HG02763 (cell line): ENCODE measurements around the gene PIBF1.
"Not testable (repeated sequence)": the region's sequence is repeated elsewhere in the genome, so short reads cannot be mapped to it uniquely, and the experiment has no call there.

Experiments used
- ATAC-seq: cut with Tn5 transposase; IDR thresholded peaks from one replicate; pipeline ENCODE4 v1.9.1; 2021; ENCODE audit warnings: mild to moderate bottlenecking, moderate library complexity; ENCODE audit not compliant: unreplicated experiment

The PIBF1 gene

DNA sequence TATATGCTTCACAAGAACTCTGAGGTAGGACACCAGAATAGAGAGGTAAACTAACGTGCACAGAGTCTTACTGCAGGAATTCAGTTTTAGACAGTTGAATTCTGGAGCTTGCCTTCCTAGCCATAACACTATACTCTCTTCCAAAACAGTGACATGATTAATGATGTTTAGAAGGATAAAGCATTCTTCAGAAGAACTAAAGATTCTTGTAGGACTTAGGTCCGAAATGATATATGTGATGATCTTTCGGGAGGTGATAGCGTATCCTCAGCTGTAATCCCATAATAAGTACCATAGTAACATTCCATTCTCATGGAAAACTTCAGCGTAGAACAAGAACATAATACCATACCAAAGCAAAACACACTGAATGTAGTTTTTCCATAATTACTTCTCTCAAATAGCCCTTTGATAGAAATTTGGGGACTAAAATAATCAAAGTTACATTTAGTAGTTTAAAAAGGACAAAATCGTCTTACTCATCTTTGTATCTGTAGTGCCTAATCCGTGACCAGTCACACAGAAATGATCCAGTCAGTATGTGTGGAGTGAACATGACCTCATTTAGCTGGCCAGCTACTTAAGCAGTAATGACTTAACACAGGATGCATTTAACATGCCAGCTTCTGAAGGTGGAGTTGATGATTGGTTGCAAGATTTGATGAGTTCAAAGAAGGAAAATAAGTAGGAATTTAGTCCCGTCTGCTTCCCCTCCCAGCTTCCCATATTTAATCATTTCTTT, 38.4 kb downstream of the PIBF1 start:
- ATAC-seq: no peak

GRCh38 chr13:72820898-72821279, 39.0 kb downstream of the PIBF1 start:
- no peak for ATAC-seq

- no peak for ATAC-seq
These were observed 41.1 kb downstream of the PIBF1 start for GRCh38 chr13:72823081-72823480.

GRCh38 chr13:72823724-72824123, 41.8 kb downstream of the PIBF1 start:
- ATAC-seq: no peak

DNA sequence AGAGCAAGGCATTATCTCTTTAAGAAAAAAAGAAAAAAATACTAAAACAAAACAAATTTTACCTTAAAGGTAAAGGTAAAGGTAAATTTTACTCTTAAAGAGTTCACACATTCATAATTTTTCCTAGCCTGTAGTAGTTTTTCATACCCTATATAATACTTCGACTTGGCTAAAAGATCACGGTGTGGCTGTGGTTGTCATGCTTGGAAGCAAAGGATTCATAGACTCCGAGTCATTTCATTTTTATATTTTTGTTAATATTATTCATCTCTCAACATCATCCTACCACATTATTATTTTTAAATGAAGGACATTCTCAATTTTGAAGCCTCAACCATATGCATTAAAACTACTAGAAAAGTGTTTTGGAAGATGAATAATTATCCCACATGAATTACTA, 52.7 kb downstream of the PIBF1 start:
- no peak for ATAC-seq

DNA sequence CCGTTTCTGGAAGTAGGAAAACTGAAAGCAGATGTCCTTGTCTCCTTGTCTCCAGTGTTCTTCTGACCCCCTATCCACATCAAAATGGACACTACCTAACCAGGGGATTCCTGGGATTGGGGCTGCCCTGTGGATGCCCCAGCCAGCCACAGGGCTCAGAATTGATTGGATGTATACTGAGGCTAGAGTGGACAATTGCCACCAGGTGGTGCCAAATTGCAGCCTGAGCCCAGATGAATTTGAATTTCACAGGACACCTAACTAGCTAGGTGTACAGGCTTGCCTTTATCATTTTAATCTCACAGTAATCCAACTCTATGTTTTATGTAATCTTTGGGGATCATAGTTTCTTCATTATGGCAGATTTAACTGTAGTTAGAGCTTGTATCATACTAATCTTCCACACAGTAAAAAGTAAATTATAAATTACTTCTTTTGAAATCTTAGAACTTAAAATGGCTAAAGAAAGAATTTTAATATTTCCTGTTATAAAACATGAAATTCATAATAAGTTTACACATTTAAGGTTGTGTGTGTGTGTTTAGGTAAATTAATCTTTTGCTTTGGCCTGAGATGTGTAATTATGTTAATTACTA, 58.0 kb downstream of the PIBF1 start:
- ATAC-seq: peak; percentile 94

- ATAC-seq: no peak
These were observed 61.1 kb downstream of the PIBF1 start for GRCh38 chr13:72842991-72843390.

- ATAC-seq: not testable (repeated sequence)
These were observed 63.2 kb downstream of the PIBF1 start for GRCh38 chr13:72845148-72845547.

DNA sequence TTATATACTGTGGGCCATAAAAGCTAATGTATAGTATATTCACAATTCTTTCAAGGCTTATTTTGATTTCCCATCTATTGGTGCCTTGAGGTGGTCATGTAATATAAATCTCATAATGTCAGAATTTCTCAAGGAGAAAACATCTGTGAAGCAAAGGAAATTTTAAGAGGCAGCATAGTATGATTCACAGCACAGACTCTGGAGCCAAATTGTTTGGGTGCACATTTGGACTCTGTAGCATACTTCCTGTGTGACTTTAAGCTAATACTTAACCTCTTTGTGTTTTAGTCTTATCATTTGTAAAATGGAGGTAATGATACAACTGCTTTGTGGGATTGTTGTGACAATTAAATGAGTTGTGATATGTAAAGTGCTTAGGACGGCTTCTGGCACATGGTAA, 67.6 kb downstream of the PIBF1 start:
- no peak for ATAC-seq

- ATAC-seq: no peak
These were observed 69.2 kb downstream of the PIBF1 start for GRCh38 chr13:72850959-72851677.

- ATAC-seq: no peak
These were observed 69.7 kb downstream of the PIBF1 start for GRCh38 chr13:72851678-72852014.

GRCh38 chr13:72852207-72852606, 70.3 kb downstream of the PIBF1 start:
- no peak for ATAC-seq

- ATAC-seq: no peak
These were observed 71.1 kb downstream of the PIBF1 start for GRCh38 chr13:72853000-72853399.

DNA sequence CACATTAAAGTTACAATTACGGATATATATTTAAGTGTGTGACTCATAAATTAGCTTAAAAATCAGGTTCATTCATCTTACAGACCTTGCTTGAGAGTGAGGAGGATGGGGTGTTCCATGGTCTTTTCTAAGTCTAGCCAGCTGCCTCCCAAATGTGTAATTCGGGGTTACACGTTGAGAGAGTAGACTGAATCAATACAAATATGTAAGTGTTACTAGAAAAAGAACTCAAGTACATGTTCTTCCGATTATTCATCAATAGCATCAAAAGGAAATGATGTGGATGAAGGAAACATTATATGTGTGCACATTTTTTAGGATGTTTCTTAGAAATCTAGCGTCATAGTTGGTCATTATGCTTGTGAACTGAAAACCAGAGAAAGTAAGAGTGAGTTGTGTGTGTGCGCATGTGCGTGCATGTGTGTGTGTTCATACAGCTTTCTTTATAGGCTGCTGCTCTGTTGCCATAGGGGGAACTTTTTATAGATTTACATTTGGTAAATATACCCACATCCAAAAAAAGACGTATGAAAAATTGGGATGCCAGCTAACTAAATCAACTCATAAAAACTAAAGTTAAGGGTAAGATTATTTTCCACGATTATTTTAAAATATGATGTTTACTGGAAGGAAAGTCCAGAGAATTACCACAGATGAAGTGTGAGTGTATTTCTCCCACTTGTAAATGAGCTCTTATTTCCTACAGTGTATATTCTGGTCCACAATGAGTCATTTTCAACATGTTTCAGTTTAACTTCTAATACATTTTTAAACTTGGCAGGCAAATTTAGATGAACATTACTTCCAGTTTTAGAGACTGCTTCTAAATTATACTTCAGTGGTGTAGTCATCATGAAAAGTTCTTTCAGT, 82.4 kb downstream of the PIBF1 start:
- ATAC-seq: peak; percentile 85

- ATAC-seq: no peak
These were observed 86.3 kb downstream of the PIBF1 start for GRCh38 chr13:72868229-72868628.

DNA sequence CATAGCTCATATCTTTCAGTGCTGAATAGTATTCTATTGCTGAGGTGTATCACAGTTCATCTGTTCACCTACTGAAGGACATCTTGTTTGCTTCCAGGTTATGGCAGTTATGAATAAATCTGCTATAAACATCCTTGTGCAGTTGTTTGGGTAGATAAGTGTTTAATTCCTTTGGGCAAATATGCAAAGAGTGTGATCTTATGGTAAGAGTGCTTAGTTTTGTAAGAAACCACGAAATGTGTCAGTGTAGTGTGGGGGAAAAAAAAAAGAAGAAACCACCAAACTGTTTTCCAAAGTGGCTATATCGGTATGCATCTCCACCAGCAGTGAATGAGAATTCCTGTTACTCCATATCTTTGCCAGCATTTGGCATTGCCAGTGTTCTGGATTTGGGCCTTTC, 93.3 kb downstream of the PIBF1 start:
- no peak for ATAC-seq

- no peak for ATAC-seq
These were observed 102.2 kb downstream of the PIBF1 start for GRCh38 chr13:72884101-72884500.

GRCh38 chr13:72886272-72887067, 104.5 kb downstream of the PIBF1 start:
- no peak for ATAC-seq

- ATAC-seq: no peak
These were observed 107.6 kb downstream of the PIBF1 start for GRCh38 chr13:72889495-72889894.

- ATAC-seq: no peak
These were observed 108.6 kb downstream of the PIBF1 start for GRCh38 chr13:72890546-72890945.
